HG03039 (cell line): Measurements from ENCODE around the gene STX2.
"Not testable (repeated sequence)": the region's sequence is repeated elsewhere in the genome, so short reads cannot be mapped to it uniquely, and the experiment has no call there.

Experiments
- ATAC-seq: cut with Tn5 transposase; IDR thresholded peaks from one replicate; pipeline ENCODE4 v1.9.1; 2021; ENCODE audit warnings: mild to moderate bottlenecking, moderate library complexity; ENCODE audit not compliant: unreplicated experiment

Gene STX2

DNA sequence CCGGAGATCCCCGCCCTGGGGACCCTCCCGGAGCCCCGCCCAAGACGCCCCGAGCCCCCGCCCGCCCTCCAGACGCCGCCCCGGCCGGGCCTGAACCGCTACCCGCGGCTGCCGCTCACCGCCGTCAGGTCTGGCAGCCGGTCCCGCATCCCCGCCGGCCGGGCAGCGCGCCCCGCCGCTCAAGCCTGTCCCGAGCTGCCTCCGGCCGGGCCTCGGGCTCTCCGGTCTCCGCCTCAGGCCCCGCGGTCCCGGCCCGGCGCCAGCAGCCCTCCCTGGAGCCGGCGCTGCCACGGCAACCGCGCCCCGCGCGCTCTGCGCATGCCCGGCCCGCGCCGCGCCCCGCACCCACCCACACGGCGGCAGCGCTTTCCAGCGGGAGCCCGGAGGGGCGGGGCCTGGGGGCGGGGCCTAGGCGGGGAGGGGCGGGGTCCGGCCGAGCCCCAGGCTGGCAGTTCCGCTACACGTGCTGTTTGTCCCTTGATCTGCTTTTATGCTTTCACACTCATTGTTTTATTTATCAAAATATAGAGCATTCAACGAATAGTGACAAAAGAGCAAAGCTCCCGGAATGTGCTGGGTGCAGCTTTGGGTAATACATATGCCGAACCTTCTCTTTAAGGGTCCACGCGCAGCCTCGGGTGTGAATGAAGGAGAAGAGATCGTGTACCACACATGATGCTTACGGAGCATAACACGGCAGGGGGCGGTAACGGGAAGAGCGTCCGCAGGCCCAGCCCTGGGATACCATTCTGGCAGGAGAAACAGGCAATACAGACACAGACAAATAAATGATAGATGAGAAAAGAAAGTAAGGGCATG, at the start of gene STX2:
Gene STX2 (minus strand): TSS at position 300 of the 819 bp plus-strand sequence. CDS start 151 bp downstream, at position 149.
- ATAC-seq: peak; percentile 83

DNA sequence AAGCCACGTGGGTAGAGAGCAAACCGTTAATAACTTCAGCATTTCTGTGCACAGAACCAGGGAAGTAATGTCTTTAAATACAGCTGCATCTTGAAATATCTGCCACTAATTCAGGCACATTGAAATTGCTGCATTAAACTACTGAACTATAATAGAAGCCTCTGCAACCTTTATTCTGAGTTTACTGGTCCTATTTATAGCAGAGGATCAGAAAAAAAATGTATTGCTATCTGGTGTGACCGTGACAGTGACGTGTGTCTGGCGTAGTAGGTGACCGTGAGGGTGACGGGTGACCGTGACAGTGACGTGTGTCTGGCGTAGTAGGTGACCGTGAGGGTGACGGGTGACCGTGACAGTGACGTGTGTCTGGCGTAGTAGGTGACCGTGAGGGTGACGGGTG, 48.1 kb upstream of the STX2 start:
- not testable (repeated sequence) for ATAC-seq

GRCh38 chr12:130881548-130881947, 42.5 kb upstream of the STX2 start:
- ATAC-seq: no peak

- no peak for ATAC-seq
These were observed 42.0 kb upstream of the STX2 start for GRCh38 chr12:130881046-130881445.

DNA sequence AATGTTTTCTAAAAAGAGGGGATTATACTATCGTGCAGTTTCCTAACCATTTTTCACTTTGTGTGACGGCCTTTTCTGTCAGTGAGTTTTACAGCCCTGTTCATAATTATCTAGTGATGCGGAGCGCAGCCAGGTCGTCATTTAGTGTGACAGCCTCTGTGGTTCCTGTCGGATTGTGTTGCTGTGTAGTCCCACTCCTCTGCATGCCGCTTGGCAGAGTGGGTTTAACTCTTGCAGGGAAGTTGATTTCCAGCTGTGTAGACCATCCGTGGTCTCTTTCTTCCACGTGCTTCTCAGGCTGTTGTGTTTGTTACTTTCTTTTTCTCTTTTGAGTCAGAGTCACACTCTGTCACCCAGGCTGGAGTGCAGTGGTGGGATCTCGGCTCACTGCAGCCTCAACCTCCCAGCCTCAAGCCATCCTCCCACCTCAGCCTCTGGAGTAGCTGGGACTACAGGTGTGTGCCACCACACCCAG, 41.4 kb upstream of the STX2 start:
- peak; percentile 65 for ATAC-seq

GRCh38 chr12:130879781-130880389, 40.8 kb upstream of the STX2 start:
- no peak for ATAC-seq

GRCh38 chr12:130879212-130879686, 40.2 kb upstream of the STX2 start:
- peak; percentile 80 for ATAC-seq

DNA sequence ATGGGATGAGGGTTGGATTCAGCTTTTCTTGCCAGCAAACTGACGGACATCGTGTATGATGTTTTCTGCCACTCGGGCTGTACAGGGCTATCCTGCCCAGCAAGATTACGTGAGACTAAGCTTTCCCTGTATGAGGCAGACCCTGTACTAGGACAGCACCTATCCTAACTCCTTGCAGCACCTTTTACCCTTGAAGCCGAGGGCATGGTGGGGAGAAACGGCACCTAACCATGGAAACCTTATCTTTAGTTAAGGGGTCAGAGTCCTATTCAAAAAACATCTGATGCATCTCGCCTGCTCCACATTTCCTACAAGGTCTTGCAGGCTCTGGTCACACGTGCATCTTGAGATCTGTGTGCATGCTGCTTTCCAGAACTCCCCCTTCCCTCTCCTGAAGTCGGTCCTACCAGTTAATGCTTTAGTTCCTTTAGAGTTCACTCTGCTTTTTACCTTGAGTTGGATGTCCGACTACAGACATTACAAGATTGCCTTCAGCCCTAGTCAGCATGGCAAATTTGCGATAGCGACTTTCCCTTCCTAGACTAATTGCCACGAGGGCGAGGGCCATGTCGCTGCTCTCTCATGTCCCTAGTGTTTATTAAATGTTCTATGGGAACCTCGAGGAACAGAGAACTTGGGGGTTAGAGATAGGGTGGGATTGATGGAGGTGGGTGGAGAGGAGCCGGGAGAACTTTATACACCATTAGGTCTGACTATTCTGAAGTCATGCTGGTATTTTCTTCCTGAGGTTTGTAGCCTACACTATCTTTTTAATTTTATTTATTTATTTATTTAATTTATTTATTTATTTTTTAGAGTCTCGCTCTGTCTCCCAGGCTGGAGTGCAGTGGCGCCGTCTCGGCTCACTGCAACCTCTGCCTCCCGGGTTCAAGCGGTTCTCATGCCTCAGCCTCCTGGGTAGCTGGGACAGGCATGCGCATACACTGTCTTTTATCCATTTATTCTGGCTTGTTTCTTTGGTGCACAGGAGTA, 39.4 kb upstream of the STX2 start:
- ATAC-seq: no peak

DNA sequence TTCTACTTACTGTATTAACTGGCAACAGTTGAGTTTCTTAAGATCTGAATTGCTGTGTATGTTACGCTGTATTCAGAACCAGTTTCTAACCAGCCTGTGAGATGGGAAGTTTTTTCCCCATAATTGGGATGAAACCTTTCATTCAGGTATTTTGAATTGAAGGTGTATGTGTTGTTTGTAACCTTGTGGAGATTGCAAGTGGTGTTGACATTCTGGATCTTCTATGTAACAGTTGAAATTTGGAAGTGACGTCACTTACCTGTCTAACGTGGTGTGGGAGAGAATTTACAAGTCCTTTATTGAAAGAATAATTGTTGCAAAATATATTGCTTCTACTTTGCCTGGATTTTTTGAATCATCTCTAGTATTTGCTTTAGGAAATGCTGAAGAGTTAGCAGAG, 38.3 kb upstream of the STX2 start:
- ATAC-seq: no peak

GRCh38 chr12:130876758-130877157, 37.7 kb upstream of the STX2 start:
- ATAC-seq: no peak

DNA sequence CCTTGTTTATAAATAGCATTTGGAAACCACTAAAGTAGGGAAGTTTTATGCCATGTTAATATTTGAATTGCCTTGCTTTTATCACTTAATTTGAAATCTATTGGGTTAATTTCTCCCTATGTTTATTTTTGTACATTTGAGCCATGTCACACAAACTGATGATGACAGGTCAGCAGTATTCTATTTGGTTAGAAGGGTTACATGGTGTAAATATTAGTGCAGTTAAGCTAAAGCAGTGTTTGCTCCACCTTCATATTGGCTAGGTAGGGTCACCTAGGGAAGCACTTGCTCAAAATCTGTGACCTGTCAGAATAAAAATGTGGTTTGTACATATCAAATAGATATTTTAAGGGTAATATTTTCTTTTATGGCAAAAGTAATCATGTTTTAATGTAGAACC, 37.2 kb upstream of the STX2 start:
- ATAC-seq: no peak

DNA sequence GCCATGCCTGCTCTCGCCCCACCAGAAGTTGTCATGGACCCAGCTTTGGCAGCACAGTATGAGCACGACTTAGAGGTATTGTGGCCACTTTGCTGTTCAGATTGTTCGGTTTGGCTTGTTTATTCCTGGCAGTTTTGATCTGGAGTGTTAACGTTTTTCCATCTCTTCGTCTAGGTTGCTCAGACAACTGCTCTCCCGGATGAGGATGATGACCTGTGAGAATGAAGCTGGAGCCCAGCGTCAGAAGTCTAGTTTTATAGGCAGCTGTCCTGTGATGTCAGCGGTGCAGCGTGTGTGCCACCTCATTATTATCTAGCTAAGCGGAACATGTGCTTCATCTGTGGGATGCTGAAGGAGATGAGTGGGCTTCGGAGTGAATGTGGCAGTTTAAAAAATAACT, 36.7 kb upstream of the STX2 start:
- not testable (repeated sequence) for ATAC-seq

- ATAC-seq: no peak
These were observed 36.1 kb upstream of the STX2 start for GRCh38 chr12:130875193-130875592.

- ATAC-seq: no peak
These were observed 35.6 kb upstream of the STX2 start for GRCh38 chr12:130874696-130875095.

GRCh38 chr12:130873825-130874224, 34.8 kb upstream of the STX2 start:
- ATAC-seq: no peak

DNA sequence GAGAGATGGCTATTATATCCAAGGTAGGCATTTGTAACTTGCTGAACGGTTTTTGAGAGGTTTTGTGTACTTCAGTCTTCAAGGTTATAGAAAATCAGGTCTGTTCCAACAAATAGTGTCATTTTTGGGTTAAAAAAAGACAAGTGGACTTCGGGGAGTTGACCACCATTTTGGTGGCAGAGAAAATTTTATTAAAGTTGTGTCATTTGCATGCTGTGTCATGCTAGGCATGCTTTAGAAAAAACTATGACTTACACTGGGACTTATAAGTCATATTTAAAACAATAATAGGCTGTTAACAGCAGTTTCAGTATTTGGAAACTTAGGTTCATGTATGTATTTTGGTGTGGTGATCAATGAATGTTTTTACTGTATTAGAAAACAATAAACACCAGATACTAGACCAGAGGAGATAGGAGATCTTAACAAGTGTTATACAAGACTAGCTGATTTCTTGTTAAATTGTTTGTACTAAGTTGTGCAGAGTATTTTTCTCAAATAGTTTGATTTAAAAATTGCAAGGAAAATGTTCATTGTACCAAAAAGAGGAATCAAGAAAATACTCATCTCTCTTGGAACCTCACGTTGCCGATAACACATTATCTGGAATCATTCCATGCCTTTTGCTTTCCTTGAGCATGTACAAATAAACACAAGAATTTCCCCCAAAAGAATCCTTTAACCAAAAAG, 34.2 kb upstream of the STX2 start:
- no peak for ATAC-seq

GRCh38 chr12:130872179-130873096, 33.4 kb upstream of the STX2 start:
- ATAC-seq: peak; percentile 24

DNA sequence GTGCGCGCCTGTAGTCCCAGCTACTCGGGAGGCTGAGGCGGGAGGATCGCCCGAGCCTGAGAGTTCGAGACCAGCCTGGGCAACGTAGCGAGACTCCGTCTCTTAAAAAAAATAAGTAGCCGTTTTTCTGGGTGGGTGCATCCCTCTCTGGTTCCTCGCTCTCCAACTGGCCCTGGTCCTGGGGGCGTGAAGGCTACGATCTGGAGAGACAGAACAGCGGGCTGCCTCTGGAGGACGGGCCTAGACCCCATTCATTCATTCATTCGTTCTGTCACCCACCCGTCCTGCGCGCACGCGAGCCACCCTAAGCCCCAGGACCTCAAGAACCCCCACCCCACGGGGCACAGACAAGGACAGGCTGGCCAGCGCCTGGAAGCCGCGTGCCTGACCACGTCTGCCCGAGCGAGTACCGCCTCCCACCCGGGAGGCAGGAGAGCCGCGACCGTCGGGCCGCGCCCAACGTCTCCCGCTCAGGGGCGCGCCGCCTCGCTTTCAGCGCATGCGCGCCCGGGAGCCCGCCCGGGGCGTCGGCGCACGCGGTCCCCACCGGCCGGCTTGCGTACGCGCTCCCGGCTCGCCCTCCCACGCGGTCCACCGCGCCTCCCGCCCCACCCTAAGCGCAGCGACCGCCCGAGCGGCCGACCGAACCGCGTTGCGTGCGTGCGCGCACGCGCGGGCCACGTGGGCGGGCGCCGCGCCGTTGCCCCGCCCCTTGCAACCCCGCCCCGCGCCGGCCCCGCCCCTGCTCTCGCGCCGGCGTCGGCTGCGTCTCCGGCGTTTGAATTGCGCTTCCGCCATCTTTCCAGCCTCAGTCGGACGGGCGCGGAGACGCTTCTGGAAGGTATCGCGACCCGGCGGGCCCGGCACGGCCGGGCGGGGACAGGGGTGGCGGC, 32.5 kb upstream of the STX2 start, which contains the start of gene RAN:
Gene RAN (plus strand): TSS at position 781 of the 893 bp plus-strand sequence. CDS start 528 bp downstream, outside the sequence.
- peak; percentile 81 for ATAC-seq
